IPS-NIHi7 (cell line): ENCODE data around the gene ATP11A.

Experiments
- DNase-seq: peaks from one replicate; pipeline ENCODE4 v3.0.0; 2012; ENCODE audit warnings: mixed read lengths; ENCODE audit errors: extremely low spot score

The ATP11A gene

GRCh38 chr13:112741835-112742570 lies 52.2 kb downstream of the ATP11A start:
- DNase-seq: no peak

DNA sequence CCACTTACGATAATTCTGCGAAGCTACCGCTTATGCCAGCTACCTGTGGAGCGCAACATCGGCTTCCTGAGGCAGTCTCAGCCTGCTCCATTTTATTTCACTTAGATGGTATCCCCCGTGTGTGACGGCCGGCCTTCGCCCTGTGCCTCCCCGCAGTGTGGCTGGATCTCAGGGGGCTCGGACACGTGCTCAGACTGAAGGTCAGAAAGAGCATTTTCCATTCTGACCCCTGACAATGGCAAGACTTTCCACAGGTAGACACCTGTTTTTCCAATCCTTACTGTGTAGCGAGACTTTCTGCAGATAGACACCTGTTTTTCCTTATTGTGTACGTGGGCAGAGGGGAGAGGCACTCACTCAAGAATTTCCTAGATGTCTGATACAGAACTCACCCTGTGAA lies 52.7 kb downstream of the ATP11A start:
- no peak for DNase-seq

DNA sequence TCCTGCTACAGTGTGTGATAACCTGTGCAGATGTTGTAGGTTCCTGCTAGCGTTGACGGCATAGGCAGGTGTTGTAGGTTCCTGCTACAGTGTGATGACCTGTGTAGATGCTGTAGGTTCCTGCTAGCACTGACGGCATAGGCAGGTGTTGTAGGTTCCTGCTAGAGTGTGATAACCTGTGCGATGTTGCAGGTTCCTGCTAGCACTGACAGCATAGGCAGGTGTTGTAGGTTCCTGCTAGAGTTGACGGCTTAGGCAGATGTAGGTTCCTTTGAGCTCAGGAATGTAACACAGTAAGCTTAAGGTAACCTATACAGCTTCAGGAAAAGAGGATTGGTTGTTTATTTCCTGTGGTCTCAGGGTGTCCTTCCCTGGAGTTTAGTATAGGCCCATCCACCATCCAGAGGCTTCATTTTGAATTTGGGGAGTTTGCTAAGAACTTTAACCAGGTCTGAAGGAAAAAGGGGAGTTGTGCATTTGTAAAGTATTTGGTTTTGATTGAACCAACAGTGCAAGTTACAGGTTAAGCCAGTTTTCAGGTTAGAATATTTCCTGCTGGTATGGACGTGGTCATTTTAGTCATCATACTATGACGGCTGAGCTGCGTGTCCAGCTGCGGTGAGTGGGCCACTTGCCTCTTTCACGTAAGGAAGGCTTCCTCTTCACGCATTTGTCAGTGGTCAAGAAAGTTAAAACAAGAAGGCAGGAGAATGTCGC lies 53.8 kb downstream of the ATP11A start:
- DNase-seq: no peak

DNA sequence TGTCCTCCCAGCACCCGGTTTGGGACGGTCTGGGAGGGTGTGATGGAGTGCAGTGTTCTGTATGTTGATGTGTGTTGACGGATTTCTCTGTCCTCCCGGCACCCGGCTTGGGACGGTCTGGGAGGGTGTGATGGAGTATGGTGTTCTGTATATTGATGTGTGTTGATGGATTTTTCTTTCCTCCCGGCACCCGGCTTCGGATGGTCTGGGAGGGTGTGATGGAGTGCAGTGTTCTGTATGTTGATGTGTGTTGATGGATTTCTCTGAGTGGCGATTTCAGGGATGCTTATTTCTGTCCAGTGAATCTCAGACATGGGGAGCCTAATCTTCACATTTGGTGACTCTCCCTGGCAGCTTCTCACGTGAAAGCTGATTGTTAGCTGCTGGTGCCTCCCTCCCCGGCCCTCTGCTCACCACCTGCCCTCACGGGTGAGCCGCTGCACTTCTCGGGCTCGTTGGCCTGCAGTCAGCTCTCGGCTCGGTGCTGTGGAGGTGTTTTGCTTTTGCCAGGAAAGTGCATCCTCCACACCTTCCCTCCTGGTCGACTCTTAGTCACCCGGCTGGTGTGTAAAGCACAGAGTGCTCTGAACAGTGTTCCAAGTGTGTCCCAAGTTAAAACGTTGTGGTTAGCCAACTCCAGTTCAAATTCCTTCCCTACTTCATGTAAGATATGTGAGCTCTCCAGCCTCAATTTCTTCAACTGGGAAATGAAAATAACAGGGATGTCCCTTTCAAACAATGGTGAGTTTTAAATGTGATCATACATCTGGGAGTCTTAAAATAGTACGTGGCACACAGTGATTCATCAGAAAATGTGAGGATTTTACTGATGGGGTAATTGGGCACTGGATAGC lies 54.6 kb downstream of the ATP11A start:
- DNase-seq: no peak

- no peak for DNase-seq
Observed at GRCh38 chr13:112746044-112746443, 56.2 kb downstream of the ATP11A start.

- DNase-seq: no peak
Observed at GRCh38 chr13:112747256-112747655, 57.4 kb downstream of the ATP11A start.

DNA sequence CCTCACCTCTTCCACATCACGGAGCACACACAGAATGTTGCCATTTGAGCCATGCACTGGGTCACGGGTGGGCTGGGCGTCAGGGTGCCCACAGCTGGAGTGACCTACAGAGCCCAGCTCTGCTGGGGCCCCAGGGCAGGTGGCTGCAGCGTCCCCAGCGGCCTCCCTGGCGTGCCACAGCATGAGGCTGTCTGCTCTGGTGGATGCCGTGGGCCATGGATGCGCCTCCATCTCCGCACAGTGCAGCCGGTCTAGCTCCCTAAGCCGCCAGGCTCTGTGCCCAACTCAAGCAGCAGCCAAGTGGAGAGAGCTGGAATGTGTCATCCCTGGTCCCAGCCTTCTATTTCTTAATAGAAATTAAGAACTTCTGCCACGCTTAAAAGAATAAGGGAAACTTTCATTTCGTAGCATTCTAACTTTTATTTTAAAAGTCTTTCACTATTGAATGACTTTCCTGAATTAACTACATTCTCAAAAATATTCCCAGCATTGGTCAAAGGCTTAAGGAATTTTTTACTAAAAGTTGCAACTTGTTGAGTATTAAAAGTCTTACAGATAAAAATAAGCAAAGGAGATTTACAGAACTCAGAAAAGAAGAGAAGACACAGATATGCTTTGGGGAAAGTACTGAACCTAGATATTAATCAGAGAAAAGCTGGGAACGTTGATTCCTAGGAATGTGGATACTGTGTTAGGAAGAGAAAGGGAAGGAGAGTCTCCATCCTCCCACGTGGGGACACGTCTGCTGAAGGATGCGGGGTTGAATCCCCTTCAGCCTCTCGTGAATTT lies 59.3 kb downstream of the ATP11A start:
- no peak for DNase-seq

- DNase-seq: no peak
Observed at GRCh38 chr13:112750570-112750969, 60.7 kb downstream of the ATP11A start.

DNA sequence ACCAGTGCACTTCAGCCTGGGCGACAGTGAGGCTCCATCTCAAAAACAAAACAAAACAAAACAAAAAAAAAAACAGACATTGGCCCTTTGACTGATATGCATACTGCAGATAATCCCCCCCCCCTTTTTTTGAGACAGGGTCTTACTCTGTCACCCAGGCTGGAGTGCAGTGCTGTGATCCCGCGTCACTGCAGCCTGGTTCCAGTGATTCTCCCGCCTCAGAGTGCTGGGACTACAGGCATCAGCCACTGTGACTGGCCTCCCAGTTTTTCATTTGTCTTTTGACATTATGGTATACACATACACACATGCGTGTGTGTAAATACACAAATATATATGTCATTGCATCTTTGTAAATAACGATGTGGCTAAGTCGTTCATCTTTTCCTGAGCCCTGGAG lies 61.8 kb downstream of the ATP11A start:
- no peak for DNase-seq

- no peak for DNase-seq
Observed at GRCh38 chr13:112752211-112752610, 62.4 kb downstream of the ATP11A start.

DNA sequence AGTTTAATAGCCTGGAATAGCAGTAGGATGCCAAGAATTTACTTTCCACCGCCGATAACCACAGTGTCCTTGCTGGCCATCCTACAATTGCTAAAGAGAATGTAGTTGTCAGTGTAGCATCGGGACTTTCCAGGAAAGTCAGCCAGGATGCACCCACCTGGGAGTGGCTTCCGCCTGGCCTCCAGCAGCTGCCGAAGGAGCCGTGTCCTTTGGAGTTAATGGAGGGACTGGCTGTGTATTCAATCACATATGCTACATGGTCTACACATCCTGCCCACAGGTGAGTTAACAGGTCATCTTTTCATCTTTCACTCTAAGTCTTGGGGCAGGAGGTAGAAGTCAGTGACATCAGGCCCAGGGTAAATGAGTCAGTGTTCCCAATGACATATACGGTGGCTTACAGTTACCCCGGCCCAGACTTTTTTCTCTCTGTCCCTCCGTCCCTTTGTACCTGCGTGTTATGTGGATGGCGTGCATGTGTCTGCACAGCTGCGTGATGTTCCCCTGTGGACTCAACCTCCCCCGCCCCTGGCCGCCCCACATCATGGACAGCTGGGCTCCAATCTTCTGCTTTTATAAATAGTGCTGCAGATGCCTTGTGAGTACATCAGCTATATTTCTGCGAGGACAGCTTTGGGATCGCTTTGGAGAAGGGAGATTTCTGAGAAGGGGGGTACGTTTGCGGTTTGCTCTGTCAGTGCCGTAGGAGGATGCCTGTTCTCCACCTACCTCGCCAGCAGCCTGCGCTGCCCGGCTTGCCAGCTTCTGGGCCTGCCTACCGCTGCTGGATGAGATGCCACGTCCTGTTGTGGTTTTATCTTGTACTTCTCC lies 63.1 kb downstream of the ATP11A start:
- DNase-seq: no peak

GRCh38 chr13:112753833-112754232 lies 64.0 kb downstream of the ATP11A start:
- DNase-seq: no peak

DNA sequence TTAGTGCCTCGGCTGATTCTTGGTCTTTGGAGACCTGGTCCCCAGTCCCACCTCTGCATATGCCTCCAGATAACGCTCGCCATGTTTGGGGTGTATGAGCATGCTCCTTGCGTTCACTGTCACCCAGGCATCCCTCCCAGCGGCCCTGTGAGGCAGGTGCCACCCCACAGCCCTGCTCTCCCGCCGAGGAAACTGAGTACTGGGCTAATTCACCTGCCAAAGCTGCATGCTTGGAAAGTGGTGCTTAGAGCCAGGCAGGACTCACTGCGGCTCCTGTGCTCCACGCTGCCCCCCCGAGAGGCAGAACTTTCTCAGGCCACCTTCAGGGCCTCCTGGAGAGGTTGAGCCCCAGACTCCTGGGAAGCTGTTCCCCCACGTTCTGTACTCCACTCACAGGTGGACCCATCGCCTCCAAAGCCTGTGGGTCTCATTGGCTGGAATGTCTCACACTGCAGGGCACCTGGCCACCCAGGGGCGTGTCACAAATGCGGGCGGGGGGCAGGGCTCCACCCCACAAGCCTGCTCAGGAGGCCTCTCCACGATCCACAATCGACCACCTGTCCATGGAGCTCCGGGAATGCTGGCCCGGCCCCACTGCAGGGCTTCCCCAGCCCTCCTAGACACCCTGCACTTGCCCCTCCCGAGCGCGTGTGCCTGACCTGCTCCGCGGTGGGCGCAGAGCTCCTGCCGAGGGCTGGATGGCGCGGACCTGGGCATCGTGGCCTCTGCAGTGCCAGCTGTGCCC lies 64.6 kb downstream of the ATP11A start:
- DNase-seq: no peak

- DNase-seq: no peak
Observed at GRCh38 chr13:112755331-112755730, 65.5 kb downstream of the ATP11A start.

- no peak for DNase-seq
Observed at GRCh38 chr13:112756081-112756480, 66.2 kb downstream of the ATP11A start.

DNA sequence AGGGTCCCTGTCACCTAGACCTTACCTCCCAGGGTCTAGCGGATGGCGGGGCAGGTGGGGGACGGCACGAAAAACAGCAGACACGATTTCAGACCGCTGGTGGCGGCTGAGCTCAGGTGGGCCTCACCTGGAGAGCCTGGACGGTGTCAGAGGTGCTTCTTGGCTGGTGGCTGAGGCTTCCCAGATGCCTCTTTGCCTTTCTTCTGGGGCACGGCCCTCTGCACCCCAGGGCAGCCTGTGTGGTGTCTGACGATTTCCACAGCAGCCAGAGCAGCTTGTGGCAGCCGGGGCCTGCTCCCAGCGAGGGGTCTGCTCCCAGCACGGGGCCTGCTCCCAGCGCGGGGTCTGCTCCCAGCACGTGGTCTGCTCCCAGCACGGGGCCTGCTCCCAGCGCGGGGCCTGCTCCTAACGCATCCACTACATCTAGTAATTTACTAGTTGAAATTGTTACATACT lies 66.7 kb downstream of the ATP11A start:
- DNase-seq: no peak

- DNase-seq: no peak
Observed at GRCh38 chr13:112756967-112757758, 67.3 kb downstream of the ATP11A start.

DNA sequence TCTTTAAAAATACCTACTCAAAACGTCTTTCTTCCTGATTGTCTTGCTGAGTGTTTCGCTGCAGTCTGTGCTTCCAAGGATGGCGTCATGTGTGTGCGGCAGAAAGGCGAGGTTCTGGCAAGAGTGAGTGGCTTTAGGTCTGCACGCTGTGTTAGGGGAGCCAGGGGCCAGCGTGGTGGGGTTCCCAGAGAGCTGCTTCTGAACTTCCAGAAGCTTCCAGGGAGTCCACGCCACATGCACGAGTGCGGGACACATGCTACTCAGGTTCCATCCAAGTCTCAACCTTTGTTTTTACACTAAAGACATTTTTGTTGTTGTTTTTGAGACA lies 67.9 kb downstream of the ATP11A start:
- no peak for DNase-seq

GRCh38 chr13:112759053-112759452 lies 69.2 kb downstream of the ATP11A start:
- DNase-seq: no peak
